GOT3 (cell line): ENCODE measurements around the gene OR2B6.
"Not testable (repeated sequence)": the region's sequence is repeated elsewhere in the genome, so short reads cannot be mapped to it uniquely, and the experiment has no call there.

ENCODE experiments used
- DNase-seq: peaks from one replicate; lab custom pipeline; 2025; ENCODE audit warnings: mixed read lengths; lab: John Stamatoyannopoulos, UW

The OR2B6 gene

GRCh38 chr6:27956941-27957340 is at the start of gene OR2B6:
Gene OR2B6 (plus strand): TSS chr6:27957241. CDS start chr6:27957241, 0 bp downstream.
- DNase-seq = no peak

- no peak for DNase-seq
Observed at GRCh38 chr6:27908017-27908416, 49.0 kb upstream of the OR2B6 start.

GRCh38 chr6:27911956-27912446 is 45.0 kb upstream of the OR2B6 start, which contains the start of gene OR2B2:
Gene OR2B2 (minus strand): TSS chr6:27912396. CDS start chr6:27912319, 77 bp downstream.
- no peak for DNase-seq

- no peak for DNase-seq
Observed at GRCh38 chr6:27922949-27923348, 34.1 kb upstream of the OR2B6 start.

- no peak for DNase-seq
Observed at GRCh38 chr6:27924179-27924578, 32.9 kb upstream of the OR2B6 start.

GRCh38 chr6:27928041-27928440 is 29.0 kb upstream of the OR2B6 start:
- not testable (repeated sequence) for DNase-seq

GRCh38 chr6:27929930-27930329 is 27.1 kb upstream of the OR2B6 start:
- DNase-seq = not testable (repeated sequence)

GRCh38 chr6:27931209-27931608 is 25.8 kb upstream of the OR2B6 start:
- no peak for DNase-seq

GRCh38 chr6:27940766-27941165 is 16.3 kb upstream of the OR2B6 start:
- no peak for DNase-seq

GRCh38 chr6:27943072-27943471 is 14.0 kb upstream of the OR2B6 start:
- DNase-seq = not testable (repeated sequence)

- no peak for DNase-seq
Observed at GRCh38 chr6:27948237-27948636, 8.8 kb upstream of the OR2B6 start.

- DNase-seq = no peak
Observed at GRCh38 chr6:27951040-27951439, 6.0 kb upstream of the OR2B6 start.

- no peak for DNase-seq
Observed at GRCh38 chr6:27957516-27957915, 475 bp downstream of the OR2B6 start.

- no peak for DNase-seq
Observed at GRCh38 chr6:27962506-27962905, 5.5 kb downstream of the OR2B6 start.

- no peak for DNase-seq
Observed at GRCh38 chr6:27966044-27966443, 9.0 kb downstream of the OR2B6 start.

- DNase-seq = no peak
Observed at GRCh38 chr6:27966816-27967426, 9.9 kb downstream of the OR2B6 start.

- DNase-seq = no peak
Observed at GRCh38 chr6:27970444-27970843, 13.4 kb downstream of the OR2B6 start.

GRCh38 chr6:27972750-27973149 is 15.7 kb downstream of the OR2B6 start:
- no peak for DNase-seq

- no peak for DNase-seq
Observed at GRCh38 chr6:27977387-27977786, 20.3 kb downstream of the OR2B6 start.

GRCh38 chr6:27978705-27979104 is 21.7 kb downstream of the OR2B6 start:
- DNase-seq = no peak

GRCh38 chr6:27980111-27980510 is 23.1 kb downstream of the OR2B6 start:
- DNase-seq = no peak

- DNase-seq = no peak
Observed at GRCh38 chr6:27986928-27987725, 30.1 kb downstream of the OR2B6 start.

- no peak for DNase-seq
Observed at GRCh38 chr6:27994616-27995015, 37.6 kb downstream of the OR2B6 start.
